HepG2 (cell line): ENCODE data around the gene DTYMK. TPM values are rescaled to one million over a fixed set of nuclear protein-coding genes. Genes with fewer than 3 reads are reported as not detected.

Source experiments
- AHDC1 ChIP-seq: sonication (generic); formaldehyde crosslinking; IDR thresholded peaks from 2 replicates; pipeline ENCODE4 v1.5.1; 2020; ENCODE audit warnings: mild to moderate bottlenecking, missing genetic modification reagents, borderline replicate concordance
- SALL1 ChIP-seq: sonication (generic); formaldehyde crosslinking; IDR thresholded peaks from 2 replicates; pipeline ENCODE4 v1.8.0; 2022; ENCODE audit warnings: mild to moderate bottlenecking, missing genetic modification reagents
- SMAD9 ChIP-seq: sonication (generic); formaldehyde crosslinking; IDR thresholded peaks from 2 replicates; pipeline ENCODE4 v1.5.1; 2020; ENCODE audit warnings: mild to moderate bottlenecking, missing genetic modification reagents
- SUZ12 ChIP-seq: fragments of 150-350 bp; IDR thresholded peaks from 2 replicates; pipeline ENCODE4 v1.6.1; 2014; ENCODE audit warnings: low read depth, low read length
- UBTF ChIP-seq: sonication (generic); formaldehyde crosslinking; IDR thresholded peaks from 2 replicates; pipeline ENCODE4 v1.4.0; 2020; ENCODE audit warnings: mild to moderate bottlenecking, missing genetic modification reagents
- ZBTB3 ChIP-seq: sonication (generic); formaldehyde crosslinking; IDR thresholded peaks from 2 replicates; pipeline ENCODE4 v1.4.0; 2020; ENCODE audit warnings: low read depth, mild to moderate bottlenecking, moderate library complexity, missing genetic modification reagents, borderline replicate concordance
- ZBTB40 ChIP-seq, 2 experiments: fragments of 450-650 bp in 1 of 2; sonication (generic) in 1 of 2; formaldehyde crosslinking in 1 of 2; IDR thresholded peaks; 2 replicates each; pipeline versions ENCODE4 v1.6.1 to v1.8.0; 2016 to 2022; ENCODE audit warnings: antibody characterized with exemption in 1 of 2, mild to moderate bottlenecking in 1 of 2, missing genetic modification reagents in 1 of 2
- ZNF784 ChIP-seq: sonication (generic); formaldehyde crosslinking; IDR thresholded peaks from 2 replicates; pipeline ENCODE4 v1.5.1; 2020; ENCODE audit warnings: missing genetic modification reagents, mild to moderate bottlenecking, borderline replicate concordance
- ZNF879 ChIP-seq: sonication (generic); formaldehyde crosslinking; IDR thresholded peaks from 2 replicates; pipeline ENCODE4 v1.8.1; 2023; ENCODE audit warnings: missing genetic modification reagents
- ZNF891 ChIP-seq: sonication (generic); formaldehyde crosslinking; IDR thresholded peaks from 2 replicates; pipeline ENCODE4 v1.5.0; 2020; ENCODE audit warnings: mild to moderate bottlenecking, missing genetic modification reagents
- polyA plus RNA-seq, 8 experiments: library from polyadenylated mRNA; depleted of rRNA in 3 of 8; stranded (reverse) in 7 of 8; unstranded in 1 of 8; fragments of >200 nt; fragmentation: Illumina TruSeq in 4 of 8; extraction: Trizol in 4 of 8; gene quantifications; 2 replicates each; pipeline versions ENCODE4 v1.2.1 to v1.2.3, GENCODE V29; 2011 to 2016; ENCODE audit warnings: low read depth in 4 of 8, missing spikeins in 1 of 8, mixed read lengths in 1 of 8; ENCODE audit not compliant: insufficient read depth in 1 of 8
- total RNA-seq, 5 experiments: library from RNA; depleted of rRNA; stranded (reverse); fragments of >200 nt; fragmentation: Illumina TruSeq; extraction: Trizol; gene quantifications; 2 replicates each; pipeline ENCODE4 v1.2.3, GENCODE V29; 2016; ENCODE audit warnings: low read depth in 1 of 5

The DTYMK gene
- total and polyA plus RNA-seq, 2 of the 13 experiments (the other 11 are each of a cell fraction or from before 2014, with no cell fraction given): 57.5 to 134 TPM

- TF ChIP-seq ZBTB40 (IDR thresholded peaks at IDR 0.05) (no peak), ZBTB40 (CRISPR knock-in tag; IDR thresholded peaks at IDR 0.05) (no peak), AHDC1 (CRISPR knock-in tag) (no peak), ZNF784 (0 out of 2 replicates have a peak, but pooled peaks have one; percentile 21), UBTF (peak; percentile 22; the same call in 1 of the 2 replicates), ZNF879 (CRISPR knock-in tag) (no peak), SALL1 (CRISPR knock-in tag) (peak; percentile 44; the same call in 1 of the 2 replicates), SUZ12 (no peak), ZBTB3 (CRISPR knock-in tag) (no peak), ZNF891 (no peak), SMAD9 (CRISPR knock-in tag) (no peak)
These were observed 27.4 kb downstream of the DTYMK start (continued) for GRCh38 chr2:241659150-241659739.
